PC-3 (cell line): ENCODE measurements around the gene PADI6. TPM values are rescaled to one million over a fixed set of nuclear protein-coding genes. Genes with fewer than 3 reads are reported as not detected.
A peak's percentile ranks its signal among the peaks of the same experiment; 100 is the strongest.

Experiments used
- ATAC-seq: fragments of 200-7000 bp; cut with Tn5 transposase; 2 replicates; pipeline ENCODE4 v1.9.1; 2020; ENCODE audit warnings: mild to moderate bottlenecking, moderate library complexity
- BruUV-seq: library from RNA; stranded (reverse); fragments of 400-500 nt; replicated peaks from 2 replicates; lab custom pipeline; 2021; lab: Mats Ljungman, UMichigan
- CTCF ChIA-PET: fragments of 300-600 bp; sonication (Branson Sonifier 250); formaldehyde crosslinking; loops from one replicate; lab custom pipeline; 2022; ENCODE audit warnings: antibody characterized with exemption; lab: Charles Lee
- POLR2A ChIA-PET: fragments of 300-600 bp; sonication (Branson Sonifier 250); formaldehyde crosslinking; loops from one replicate; lab custom pipeline; 2022; ENCODE audit warnings: antibody characterized with exemption; ENCODE audit not compliant: unreplicated experiment; lab: Charles Lee
- DNase-seq: peaks from one replicate; pipeline ENCODE4 v3.0.0-alpha.2; 2015
- H2AFZ ChIP-seq: fragments of 300-600 bp; sonication (generic); 2 replicates; pipeline ENCODE4 v1.6.0; 2016; ENCODE audit warnings: antibody characterized with exemption, low read length
- H3F3A ChIP-seq: fragments of 300-600 bp; sonication (generic); one replicate; pipeline ENCODE4 v1.6.0; 2017; ENCODE audit warnings: antibody characterized with exemption, low read length, control low read depth, mild to moderate bottlenecking; ENCODE audit not compliant: unreplicated experiment
- H3K27ac ChIP-seq: fragments of 300-600 bp; sonication (generic); 2 replicates; pipeline ENCODE4 v1.5.1; 2016; ENCODE audit warnings: mild to moderate bottlenecking, low read length
- H3K27me3 ChIP-seq: fragments of 300-600 bp; sonication (generic); 2 replicates; pipeline ENCODE4 v1.6.1; 2016; ENCODE audit warnings: low read length, mixed read lengths
- H3K36me3 ChIP-seq: fragments of 300-600 bp; sonication (generic); 2 replicates; pipeline ENCODE4 v1.6.1; 2016; ENCODE audit warnings: low read depth, mixed run types, low read length, mixed read lengths
- H3K4me1 ChIP-seq: fragments of 300-600 bp; sonication (generic); 2 replicates; pipeline ENCODE4 v1.5.1; 2016; ENCODE audit warnings: low read length; ENCODE audit not compliant: insufficient read depth
- H3K4me2 ChIP-seq: fragments of 300-600 bp; sonication (generic); 2 replicates; pipeline ENCODE4 v1.6.0; 2016; ENCODE audit warnings: low read length
- H3K4me3 ChIP-seq: fragments of 300-600 bp; sonication (generic); 2 replicates; pipeline ENCODE4 v1.5.1; 2016; ENCODE audit warnings: mild to moderate bottlenecking, low read length, mixed read lengths
- H3K79me2 ChIP-seq: fragments of 300-600 bp; sonication (generic); 2 replicates; pipeline ENCODE4 v1.6.1; 2017; ENCODE audit warnings: low read length, mixed read lengths
- H3K9ac ChIP-seq: fragments of 300-600 bp; sonication (generic); 2 replicates; pipeline ENCODE4 v1.6.0; 2016; ENCODE audit warnings: mild to moderate bottlenecking, low read length
- H3K9me2 ChIP-seq: fragments of 300-600 bp; sonication (generic); replicated peaks from 2 replicates; pipeline ENCODE4 v1.6.1; 2016; ENCODE audit warnings: mixed run types, low read length, mixed read lengths
- H3K9me3 ChIP-seq: fragments of 300-600 bp; sonication (generic); 2 replicates; pipeline ENCODE4 v1.6.1; 2016; ENCODE audit warnings: low read length, mixed read lengths
- H4K20me1 ChIP-seq: fragments of 300-600 bp; sonication (generic); 2 replicates; pipeline ENCODE4 v1.6.1; 2016; ENCODE audit warnings: low read length, mixed read lengths
- EZH2 ChIP-seq: fragments of 300-600 bp; sonication (generic); IDR thresholded peaks from one replicate; pipeline ENCODE4 v1.6.1; 2017; ENCODE audit warnings: antibody characterized with exemption, mild to moderate bottlenecking, low read length; ENCODE audit not compliant: unreplicated experiment
- EZH2phosphoT487 ChIP-seq: fragments of 300-600 bp; sonication (generic); IDR thresholded peaks from 2 replicates; pipeline ENCODE4 v1.6.1; 2018; ENCODE audit warnings: mild to moderate bottlenecking, antibody characterized with exemption, low read length, borderline replicate concordance
- intact Hi-C: fragments of 100-400 bp; cut with micrococcal nuclease; formaldehyde crosslinking; loops from 2 replicates; pipeline ENCODE4 v1.9.0; 2023
- total RNA-seq: library from RNA; depleted of rRNA; stranded (reverse); fragments of >200 nt; gene quantifications from 2 replicates; pipeline ENCODE4 v1.2.3, GENCODE V29; 2014
- TF ChIP-seq, protein P1 (sequence below): fragments of 300-600 bp; sonication (generic); conservative IDR thresholded peaks from 2 replicates; pipeline ENCODE4 v1.5.1; 2017; ENCODE audit warnings: antibody characterized with exemption, low read depth, mild to moderate bottlenecking, low read length

PADI6 gene
- total RNA-seq, 1 experiment from 2014 or later, result not detected

DNA sequence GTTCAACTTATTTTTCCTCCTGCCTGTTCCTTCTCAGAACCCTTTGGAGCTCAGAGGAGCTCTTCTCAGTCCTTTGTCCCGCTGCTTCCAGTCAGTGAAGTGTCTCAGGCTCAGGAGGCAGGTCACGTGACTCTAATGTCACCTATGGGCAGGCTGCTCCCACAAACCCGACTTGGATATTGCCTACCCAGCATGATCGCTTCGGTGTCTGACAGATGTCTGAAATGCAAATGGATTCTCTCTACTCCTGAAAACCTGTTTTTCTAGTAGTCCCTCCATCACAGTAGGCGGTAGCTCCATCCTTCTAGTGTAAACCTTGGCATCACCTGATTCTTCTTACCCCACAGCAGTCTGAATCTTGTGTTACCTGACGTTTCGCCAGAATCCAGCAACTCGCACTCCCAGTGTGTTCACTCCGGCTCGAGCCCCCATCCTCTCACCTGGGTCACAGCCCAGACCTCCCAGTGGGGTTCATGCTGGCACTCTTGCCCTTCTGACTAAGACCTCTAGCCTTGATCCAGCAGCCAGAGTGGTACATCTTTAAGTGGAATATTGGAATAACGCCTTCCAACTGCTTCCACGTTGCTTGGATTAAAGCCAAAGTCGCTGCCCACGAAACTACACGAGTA lies 5.4 kb downstream of the PADI6 start:
- Histone ChIP-seq H3K4me1 (no peaks in the 10 kb centered on the region), H3K9me3 (no peaks in the 10 kb centered on the region), H3K27ac (no peak overlapping the region), H3K4me2 (no peak overlapping the region), H3K4me3 (no peak overlapping the region), H3K79me2 (no peaks in the 10 kb centered on the region), H3K36me3 (no peaks in the 10 kb centered on the region), H3F3A (no peaks in the 10 kb centered on the region), H3K9ac (no peak overlapping the region), H2AFZ (peak overlapping the region; percentile 17; the same call in 1 of the 2 replicates), H4K20me1 (no peaks in the 10 kb centered on the region), H3K9me2 (no peaks in the 10 kb centered on the region), H3K27me3 (no peaks in the 10 kb centered on the region)
- ChIA-PET POLR2A (no interaction called here), CTCF (interaction anchor here (0.6 kb wide), 1 partner anchor 30 kb away, joined by 3 read pairs; no protein-coding TSS in a partner anchor)
- intact Hi-C loops, result no loop called here
- TF ChIP-seq EZH2phosphoT487, result no peak
- no peak for TF ChIP-seq EZH2
- TF ChIP-seq, protein P1, sequence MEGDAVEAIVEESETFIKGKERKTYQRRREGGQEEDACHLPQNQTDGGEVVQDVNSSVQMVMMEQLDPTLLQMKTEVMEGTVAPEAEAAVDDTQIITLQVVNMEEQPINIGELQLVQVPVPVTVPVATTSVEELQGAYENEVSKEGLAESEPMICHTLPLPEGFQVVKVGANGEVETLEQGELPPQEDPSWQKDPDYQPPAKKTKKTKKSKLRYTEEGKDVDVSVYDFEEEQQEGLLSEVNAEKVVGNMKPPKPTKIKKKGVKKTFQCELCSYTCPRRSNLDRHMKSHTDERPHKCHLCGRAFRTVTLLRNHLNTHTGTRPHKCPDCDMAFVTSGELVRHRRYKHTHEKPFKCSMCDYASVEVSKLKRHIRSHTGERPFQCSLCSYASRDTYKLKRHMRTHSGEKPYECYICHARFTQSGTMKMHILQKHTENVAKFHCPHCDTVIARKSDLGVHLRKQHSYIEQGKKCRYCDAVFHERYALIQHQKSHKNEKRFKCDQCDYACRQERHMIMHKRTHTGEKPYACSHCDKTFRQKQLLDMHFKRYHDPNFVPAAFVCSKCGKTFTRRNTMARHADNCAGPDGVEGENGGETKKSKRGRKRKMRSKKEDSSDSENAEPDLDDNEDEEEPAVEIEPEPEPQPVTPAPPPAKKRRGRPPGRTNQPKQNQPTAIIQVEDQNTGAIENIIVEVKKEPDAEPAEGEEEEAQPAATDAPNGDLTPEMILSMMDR, result no peak
- no TSS peak for BruUV-seq
- ATAC-seq (no peak), DNase-seq (peak; percentile 5)

DNA sequence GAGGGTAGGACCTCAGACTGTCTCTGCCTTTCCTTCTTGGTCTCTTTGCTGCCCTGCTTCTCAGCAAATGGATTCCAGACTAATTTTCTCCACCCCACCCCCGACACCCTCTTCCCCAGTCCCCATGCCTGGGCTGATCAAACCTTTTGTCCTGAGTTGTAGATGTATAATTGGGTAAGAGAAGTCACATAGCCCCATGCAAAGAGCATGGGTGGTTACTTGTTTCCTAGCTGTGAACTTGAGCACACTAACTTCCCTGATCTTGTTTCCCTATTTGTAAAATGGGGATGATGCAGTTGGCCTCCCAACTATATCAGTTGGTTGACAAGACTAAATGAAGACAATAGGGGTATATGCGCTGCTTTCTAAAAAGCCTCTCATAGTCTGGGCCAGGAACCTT lies 9.2 kb downstream of the PADI6 start:
- H3K4me3 ChIP-seq, result no peak overlapping the region
- no peaks in the 10 kb centered on the region for H3K9me3 ChIP-seq
- no peak for DNase-seq
- no peak for ATAC-seq
- no peaks in the 10 kb centered on the region for H3F3A ChIP-seq
- H3K27me3 ChIP-seq, result no peaks in the 10 kb centered on the region
- no peaks in the 10 kb centered on the region for H3K9me2 ChIP-seq
- no peak overlapping the region for H3K27ac ChIP-seq
- intact Hi-C loops, result no loop called here
- H3K79me2 ChIP-seq, result no peaks in the 10 kb centered on the region
- no peak overlapping the region for H3K9ac ChIP-seq
- no TSS peak for BruUV-seq
- POLR2A ChIA-PET, result no interaction called here
- H3K4me2 ChIP-seq, result no peak overlapping the region
- TF ChIP-seq, protein P1, result no peak
- TF ChIP-seq EZH2, result no peak
- TF ChIP-seq EZH2phosphoT487, result no peak
- no peaks in the 10 kb centered on the region for H3K36me3 ChIP-seq
- H2AFZ ChIP-seq, result no peak overlapping the region
- H3K4me1 ChIP-seq, result no peaks in the 10 kb centered on the region
- CTCF ChIA-PET, result no interaction called here
- no peaks in the 10 kb centered on the region for H4K20me1 ChIP-seq

DNA sequence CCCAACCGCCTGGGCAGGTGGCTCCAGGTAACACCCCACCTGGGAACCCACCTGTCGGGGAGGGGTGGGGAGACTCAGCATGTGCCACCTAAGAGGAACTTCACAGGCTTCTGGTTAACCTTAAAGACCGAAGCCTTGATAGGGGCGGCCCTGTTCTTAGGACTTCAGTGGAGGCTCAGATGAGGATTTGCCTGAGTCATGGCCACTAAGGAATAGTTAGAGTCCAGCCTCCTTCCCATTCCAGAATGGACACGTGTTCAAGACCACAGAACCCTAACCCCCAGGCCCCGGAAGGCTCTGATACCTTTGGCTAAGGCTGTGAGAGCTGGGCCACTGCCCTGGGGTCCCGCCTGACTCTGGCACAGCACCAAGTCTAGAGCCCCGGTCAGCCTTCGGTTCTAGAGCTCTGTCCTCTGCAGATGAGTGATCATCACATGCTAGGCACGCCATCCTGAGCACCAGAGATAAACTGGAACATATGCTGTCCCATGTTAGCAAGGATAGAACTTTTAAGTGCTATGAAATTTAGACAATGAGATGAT lies 20.3 kb downstream of the PADI6 start:
- TF ChIP-seq, protein P1, result no peak
- TF ChIP-seq EZH2, result no peak
- no peak for TF ChIP-seq EZH2phosphoT487
- H2AFZ ChIP-seq, result no peak overlapping the region
- CTCF ChIA-PET, result no interaction called here
- no TSS peak for BruUV-seq
- H3K9ac ChIP-seq, result no peak overlapping the region
- no peaks in the 10 kb centered on the region for H3K79me2 ChIP-seq
- H3K9me2 ChIP-seq, result no peaks in the 10 kb centered on the region
- no peak for ATAC-seq
- H3K9me3 ChIP-seq, result no peaks in the 10 kb centered on the region
- no peaks in the 10 kb centered on the region for H3K4me1 ChIP-seq
- H3F3A ChIP-seq, result no peaks in the 10 kb centered on the region
- no peaks in the 10 kb centered on the region for H3K36me3 ChIP-seq
- no peak for DNase-seq
- POLR2A ChIA-PET, result no interaction called here
- H3K27ac ChIP-seq, result no peak overlapping the region
- intact Hi-C loops, result no loop called here
- H3K27me3 ChIP-seq, result no peaks in the 10 kb centered on the region; the same call in 1 of the 2 replicates
- no peak overlapping the region for H3K4me3 ChIP-seq
- H4K20me1 ChIP-seq, result no peaks in the 10 kb centered on the region
- no peak overlapping the region for H3K4me2 ChIP-seq
